HG02981 (cell line): ENCODE results near the gene APOL4.
"Not testable (repeated sequence)": the region's sequence is repeated elsewhere in the genome, so short reads cannot be mapped to it uniquely, and the experiment has no call there.

Experiments
- ATAC-seq: cut with Tn5 transposase; IDR thresholded peaks from one replicate; pipeline ENCODE4 v1.9.1; 2021; ENCODE audit warnings: mild to moderate bottlenecking, moderate library complexity; ENCODE audit not compliant: unreplicated experiment

The APOL4 gene

DNA sequence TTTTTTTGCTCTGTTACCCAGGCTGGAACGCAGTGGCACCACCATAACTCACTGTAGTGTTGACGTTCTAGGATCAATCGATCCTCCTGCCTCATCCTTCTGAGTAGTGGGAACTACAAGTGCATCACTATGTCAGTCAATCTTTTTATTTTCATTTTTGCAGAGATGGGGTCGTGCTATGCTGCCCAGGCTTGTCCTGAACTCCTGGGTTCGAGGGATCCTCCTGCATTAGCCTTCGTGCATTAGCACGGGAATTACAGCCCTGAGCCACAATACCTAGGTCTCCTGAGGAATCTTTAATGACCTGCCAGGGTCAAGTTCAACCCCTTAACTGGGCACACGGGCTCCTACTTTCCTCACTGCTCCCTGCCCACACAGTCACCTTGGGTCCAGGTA lies 45.5 kb downstream of the APOL4 start:
- no peak for ATAC-seq

DNA sequence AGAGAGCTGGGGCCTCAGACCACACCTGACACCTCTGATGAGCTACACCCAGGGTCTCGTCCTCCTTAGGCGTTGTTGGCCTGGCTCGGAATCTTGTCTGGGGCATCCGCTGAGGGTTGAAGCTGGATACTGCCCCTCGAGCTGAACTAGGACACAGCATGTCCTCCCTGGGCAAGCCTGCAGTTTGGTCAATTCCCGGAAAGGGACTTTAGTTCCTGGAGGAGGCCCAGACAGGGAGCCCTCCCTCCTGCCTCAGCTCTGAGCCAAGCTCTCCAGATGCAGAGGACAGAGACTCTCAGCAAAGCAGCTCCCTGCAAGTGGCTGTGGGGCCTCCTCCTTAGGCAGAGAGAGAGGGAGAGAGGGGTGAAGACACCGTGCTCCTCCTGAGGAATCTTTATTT lies 45.9 kb downstream of the APOL4 start:
- no peak for ATAC-seq

DNA sequence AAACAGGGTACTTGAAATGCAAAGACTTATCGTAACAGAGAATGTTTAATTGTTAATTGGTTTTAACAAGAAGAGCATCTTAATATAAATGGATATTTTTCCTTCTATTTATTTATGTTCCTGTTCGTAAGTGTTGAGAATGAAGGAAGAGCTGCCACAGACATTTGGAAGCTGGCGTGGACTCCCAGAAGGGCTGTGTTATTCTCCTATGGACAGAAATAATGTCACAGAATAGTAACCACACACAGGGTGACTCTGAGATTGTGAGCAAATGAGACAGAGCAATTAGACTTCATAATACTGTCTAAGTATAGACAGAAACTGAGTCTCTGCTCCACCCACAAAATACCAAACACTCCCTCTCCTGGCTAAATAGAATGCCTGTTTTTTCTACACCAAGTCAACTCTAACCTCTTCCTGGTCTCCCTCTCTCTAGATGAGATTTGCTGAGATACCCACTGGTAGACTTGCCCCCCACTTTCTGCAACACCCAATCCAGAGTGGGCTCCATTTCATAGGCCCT lies 47.1 kb downstream of the APOL4 start:
- ATAC-seq: no peak

DNA sequence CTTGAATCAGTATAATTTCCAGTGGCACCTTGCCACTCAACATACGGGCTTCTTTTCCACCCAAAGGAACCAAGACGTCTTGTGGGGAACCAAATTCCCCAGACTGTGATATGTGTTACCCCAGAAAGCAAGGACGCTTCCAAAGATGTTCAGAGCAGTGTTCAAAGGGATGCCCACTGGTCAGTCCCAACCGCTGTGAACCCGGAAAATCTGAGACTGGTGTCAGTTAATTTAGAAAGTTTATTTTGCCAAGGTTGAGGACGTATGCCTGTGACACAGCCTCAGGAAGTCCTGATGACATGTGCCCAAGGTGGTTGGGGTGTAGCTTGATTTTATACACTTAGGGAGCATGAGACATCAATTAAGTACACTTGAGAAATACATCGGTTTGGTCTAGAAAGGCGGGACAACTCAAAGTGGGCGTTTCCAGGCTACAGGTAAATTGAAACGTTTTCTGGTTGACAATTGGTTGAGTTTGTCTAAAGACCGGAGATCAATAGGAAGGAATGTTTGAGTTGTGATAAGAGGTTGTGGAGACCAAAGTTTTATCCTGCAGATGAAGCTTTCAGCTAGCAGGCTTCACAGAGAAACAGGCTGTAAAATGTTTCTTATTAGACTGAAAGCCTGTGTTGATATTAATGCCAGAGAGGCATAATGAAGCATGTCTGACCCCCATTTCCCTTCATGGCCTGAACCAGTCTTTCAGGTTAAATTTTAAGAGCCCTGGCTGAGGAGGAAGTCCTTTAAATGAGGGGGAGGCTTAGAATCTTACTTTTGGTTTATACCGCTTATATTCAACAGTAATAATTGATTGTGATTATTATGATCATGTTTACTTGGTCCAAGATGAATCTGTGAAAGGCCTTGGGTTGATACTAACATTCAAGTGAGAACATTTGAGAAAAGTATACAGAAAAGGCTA lies 47.8 kb downstream of the APOL4 start:
- no peak for ATAC-seq

DNA sequence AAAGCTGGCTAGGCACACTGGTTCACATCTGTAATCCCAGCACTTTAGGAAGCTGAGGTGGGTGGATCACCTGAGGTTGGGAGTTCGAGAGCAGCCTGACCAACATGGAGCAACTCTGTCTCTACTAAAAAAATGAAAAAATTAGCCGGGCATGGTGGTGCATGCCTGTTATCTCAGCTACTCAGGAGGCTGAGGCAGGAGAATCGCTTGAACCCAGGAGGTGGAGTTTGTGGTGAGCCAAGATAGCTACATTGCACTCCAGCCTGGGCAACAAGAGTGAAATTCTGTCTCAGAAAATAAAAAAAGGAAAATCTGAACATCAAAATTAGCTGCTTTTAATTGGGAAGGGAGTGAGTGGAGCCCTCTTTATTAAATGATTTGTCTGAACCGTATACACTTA lies 48.8 kb downstream of the APOL4 start:
- ATAC-seq: not testable (repeated sequence)

DNA sequence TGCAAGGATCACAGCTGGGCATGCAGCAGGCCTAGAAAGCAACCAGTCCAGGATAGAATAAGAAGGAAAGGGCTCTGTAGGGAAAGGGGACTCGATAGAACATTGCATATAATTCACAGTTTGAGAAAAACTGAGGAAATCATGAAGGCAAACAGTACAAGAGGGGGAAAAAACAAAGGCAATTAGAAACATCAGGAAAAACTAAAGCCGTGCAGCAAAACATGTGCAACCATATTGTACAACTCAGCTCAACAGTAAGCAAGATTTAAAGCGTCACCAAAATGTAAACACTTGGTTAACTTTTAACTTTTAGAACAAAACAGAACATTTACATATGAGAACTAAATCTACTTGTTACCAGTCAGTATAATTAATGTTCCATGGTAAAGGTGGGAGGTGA lies 49.5 kb downstream of the APOL4 start:
- ATAC-seq: no peak

DNA sequence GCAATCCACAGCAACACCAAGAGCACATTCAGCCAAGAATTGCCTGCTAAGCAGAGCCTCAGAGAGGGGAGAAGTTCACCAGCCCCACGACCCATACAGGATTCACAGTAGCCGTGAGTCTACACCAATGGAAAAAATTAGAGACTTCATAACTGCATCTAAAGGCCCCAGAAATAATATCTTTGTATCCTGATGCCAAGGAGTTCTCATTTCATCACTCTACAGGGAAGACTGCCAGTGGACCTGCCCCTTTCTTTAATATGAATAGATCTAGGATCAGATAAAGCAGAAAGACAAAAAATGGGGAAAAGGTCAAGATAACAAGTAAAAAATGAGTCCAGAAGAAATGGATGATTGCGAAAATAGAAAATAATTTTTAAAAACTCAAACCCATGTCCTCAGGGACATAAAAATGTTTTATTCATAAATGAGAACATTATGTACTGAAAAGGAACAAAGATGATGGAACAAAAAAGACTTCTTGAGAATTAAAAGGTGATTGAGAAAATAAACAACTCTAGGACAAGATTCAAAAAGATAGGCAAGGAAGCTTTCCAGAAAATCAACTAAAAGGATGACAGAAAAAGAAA lies 50.5 kb downstream of the APOL4 start:
- ATAC-seq: no peak

DNA sequence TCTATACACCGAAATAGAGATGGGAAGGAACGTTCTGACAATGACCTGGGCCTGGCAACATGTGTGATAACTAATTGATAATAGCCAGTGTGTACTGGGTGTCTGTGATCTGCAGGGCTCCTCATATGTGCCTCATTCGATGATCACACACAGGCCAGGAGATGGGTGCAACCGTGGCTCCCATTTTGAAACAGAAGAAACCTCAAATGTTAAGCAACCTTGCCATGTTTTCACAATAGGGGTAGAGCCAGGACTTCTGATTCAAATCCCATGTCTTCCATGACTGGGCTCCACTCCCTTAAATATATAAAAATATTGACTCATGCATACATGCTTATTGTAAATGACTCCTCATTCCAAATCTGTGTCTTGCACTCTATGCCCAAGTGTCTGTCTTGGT lies 52.2 kb downstream of the APOL4 start:
- ATAC-seq: no peak

DNA sequence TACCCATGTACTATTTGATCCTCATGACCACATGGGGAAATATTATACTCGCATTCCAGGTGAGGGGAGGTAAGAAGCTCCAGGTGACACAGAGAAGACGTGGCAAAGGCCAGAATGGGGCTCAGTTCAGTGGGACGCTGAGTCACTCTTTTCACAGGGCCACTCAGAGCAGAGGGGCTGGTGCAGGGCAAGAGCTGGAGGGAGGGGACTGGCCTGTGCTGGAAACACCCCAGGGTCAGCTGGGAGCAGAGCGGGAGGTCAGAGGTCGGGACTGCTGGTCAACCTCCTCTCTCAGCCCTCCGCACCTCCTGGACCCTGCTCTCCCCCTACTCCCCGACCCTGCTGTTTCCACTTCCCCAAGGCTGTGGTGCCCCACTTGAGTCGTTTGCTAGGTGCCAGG lies 53.2 kb downstream of the APOL4 start:
- ATAC-seq: no peak

DNA sequence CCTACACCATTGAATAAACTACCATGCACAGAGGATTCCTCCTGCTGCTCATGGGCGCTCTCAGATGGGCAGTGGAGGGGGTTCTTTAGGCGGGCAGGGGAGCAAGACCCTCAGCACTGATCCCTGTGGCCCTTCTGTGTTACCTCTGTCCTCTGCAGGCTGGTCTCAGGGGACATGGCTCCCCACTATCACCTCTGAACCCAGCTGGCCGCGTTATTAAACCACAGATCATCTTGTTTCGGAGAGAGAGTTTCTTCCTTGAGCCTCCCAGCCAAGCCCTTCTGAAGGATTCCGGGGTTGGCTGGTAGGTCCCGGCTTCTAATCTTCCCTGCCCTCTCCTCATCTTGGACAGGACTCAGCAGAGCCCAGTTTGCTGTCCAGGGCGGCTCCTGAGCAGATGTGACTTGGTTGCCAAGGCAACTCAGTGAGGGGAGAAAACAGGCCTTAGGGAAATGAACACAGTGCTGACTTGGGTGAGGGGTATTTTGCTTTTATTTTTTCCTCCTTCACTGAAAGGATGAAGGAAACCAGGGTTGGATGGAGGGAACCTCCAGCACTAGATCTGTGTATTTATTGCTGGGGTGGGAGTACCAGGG lies 54.3 kb downstream of the APOL4 start:
- no peak for ATAC-seq

DNA sequence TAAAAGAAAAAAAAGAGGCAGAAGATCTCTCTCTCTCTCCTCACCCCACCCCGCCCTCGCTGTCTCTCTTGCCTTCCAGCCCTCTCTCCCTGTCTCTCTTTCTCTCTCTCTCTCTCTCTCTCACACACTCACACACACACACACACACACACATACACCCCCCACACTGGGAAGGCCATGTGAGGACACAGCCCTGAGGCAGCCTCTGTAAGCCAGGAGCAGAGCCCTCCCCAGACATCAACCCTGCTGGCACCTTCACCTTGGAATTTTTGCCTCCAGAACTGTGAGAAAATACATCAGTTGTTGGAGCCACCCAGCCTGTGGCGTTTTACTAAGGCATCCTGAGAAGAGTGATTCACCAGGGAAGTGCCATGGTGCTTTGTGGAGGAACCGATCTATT lies 55.7 kb downstream of the APOL4 start:
- no peak for ATAC-seq

DNA sequence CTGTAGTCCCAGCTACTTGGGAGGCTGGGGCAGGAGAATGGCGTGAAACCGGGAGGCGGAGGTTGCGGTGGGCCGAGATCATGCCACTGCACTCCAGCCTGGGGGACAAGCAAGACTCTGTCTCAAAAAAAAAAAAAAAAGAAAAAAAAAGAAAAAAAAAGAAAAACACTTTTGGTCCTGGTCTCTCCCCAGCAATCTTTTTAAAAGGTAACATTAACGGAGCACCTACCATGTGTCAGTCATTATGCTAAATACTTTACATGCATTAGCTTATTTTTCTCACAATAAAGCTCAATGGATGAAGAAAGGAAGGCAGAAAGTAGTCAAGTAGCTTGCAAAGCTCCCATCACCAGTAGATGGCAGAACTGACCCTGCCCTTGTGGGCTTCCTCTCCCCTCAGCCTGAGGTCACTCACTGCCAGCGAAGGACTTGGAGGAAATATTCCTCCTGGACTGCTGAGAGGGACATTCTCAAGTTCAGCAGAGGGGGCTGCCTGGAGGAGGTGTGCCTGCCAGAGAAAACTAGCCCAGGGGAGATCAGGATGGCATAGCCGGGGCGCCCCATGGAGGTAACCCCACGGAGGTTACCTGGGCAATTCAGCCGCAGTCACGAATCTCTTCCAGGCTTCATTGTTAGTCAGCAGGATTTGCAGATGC lies 56.6 kb downstream of the APOL4 start:
- no peak for ATAC-seq

DNA sequence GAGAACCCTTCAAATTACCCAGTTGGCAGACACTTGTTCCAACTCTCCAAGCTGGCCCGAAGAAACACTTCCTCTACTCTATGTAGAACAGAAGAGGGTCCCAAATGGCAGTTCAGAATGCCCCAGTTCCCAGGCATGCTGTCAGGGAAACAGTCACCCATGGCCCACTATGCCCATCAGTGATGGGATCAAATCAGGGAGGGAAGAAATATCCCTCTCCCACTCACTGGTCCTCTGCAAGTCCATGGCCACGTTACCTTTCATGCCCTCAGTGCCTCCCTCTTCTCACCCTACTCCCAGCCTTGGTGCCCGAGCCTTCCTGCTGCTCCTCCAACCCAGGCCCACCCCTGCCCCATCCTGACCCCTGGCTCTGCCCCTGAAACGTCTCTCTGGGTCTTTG lies 57.7 kb downstream of the APOL4 start:
- no peak for ATAC-seq

DNA sequence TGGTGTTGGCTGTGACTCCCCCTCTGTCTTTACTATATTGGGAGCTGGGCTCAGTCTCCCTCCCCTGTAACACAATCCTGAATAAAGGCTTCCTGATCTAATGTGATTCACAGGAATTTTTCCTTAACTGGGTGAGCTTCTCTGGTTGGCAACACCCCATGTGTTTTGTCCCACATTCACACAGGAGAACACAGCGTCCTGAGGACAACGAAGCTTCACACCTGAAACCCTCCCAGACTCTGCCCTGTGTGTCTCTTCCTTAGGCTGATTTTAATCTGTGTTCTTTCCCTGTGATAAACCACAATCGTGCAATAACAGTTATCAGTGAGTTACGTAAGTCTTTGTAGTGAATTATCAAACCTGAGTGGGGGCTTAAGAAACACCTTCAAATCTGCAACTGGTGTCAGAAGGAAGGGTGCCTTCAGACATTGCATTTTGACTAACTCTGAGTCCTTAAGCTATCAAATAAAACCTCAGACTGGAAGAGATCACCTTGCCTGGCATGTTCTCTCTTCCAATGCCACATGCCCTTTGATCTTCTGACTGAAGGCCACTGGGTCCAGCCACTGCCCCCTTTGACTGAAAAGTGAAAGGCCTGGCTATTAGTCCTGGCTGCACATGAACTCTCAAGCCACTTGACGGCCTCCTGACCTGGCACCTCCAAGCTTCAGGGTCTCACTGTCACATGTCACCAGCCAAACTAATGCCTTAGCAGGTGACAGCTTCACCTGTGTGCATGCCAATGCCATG lies 58.4 kb downstream of the APOL4 start:
- ATAC-seq: no peak

DNA sequence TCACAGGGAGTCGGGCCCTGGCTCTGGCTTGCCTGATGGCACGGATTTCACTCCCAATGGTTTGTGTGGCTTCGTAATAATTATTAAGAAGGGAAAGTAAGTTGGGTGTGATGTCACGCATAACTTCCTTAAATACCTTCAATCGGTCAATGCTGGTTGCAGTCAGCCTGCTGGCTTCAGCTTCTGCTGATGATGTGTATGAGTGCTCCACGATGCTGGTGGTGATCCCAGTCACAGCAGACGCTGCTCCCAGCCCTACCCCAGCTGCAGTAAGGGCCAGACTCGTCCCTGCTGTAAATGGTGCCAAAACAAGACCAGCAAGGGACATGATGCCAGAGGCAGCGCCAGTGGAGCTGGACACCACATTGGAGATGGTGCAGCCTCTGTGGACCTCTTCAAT lies 60.1 kb downstream of the APOL4 start:
- no peak for ATAC-seq
